NCI-H2227 (cell line): ENCODE results near the gene ESF1.
A peak's percentile ranks its signal among the peaks of the same experiment; 100 is the strongest.
"Not testable (repeated sequence)": the region's sequence is repeated elsewhere in the genome, so short reads cannot be mapped to it uniquely, and the experiment has no call there.

Source experiments
- DNase-seq: peaks from one replicate; lab custom pipeline; 2025; ENCODE audit not compliant: unreplicated experiment; lab: John Stamatoyannopoulos, UW

ESF1 gene

GRCh38 chr20:13788167-13788834, 3.6 kb upstream of the ESF1 start:
- peak; percentile 60 for DNase-seq

GRCh38 chr20:13786143-13786828, 1.6 kb upstream of the ESF1 start:
- no peak for DNase-seq

GRCh38 chr20:13784271-13784892, 337 bp downstream of the ESF1 start:
- no peak for DNase-seq

- no peak for DNase-seq
These were observed 1.2 kb downstream of the ESF1 start for GRCh38 chr20:13783528-13783927.

- no peak for DNase-seq
These were observed 5.9 kb downstream of the ESF1 start for GRCh38 chr20:13778827-13779226.

- no peak for DNase-seq
These were observed 7.5 kb downstream of the ESF1 start for GRCh38 chr20:13777171-13777601.

GRCh38 chr20:13775867-13776266, 8.9 kb downstream of the ESF1 start:
- no peak for DNase-seq

- no peak for DNase-seq
These were observed 12.2 kb downstream of the ESF1 start for GRCh38 chr20:13772529-13772928.

- peak; percentile 58 for DNase-seq
These were observed 12.8 kb downstream of the ESF1 start for GRCh38 chr20:13771853-13772453.

GRCh38 chr20:13770141-13770540, 14.6 kb downstream of the ESF1 start:
- no peak for DNase-seq

GRCh38 chr20:13765868-13766416, 18.8 kb downstream of the ESF1 start:
- DNase-seq, result no peak

GRCh38 chr20:13765299-13765698, 19.4 kb downstream of the ESF1 start:
- DNase-seq, result no peak

GRCh38 chr20:13760451-13760946, 24.2 kb downstream of the ESF1 start:
- not testable (repeated sequence) for DNase-seq

- DNase-seq, result no peak
These were observed 25.8 kb downstream of the ESF1 start for GRCh38 chr20:13758884-13759283.

- DNase-seq, result no peak
These were observed 28.2 kb downstream of the ESF1 start for GRCh38 chr20:13756551-13756950.

- DNase-seq, result no peak
These were observed 28.9 kb downstream of the ESF1 start for GRCh38 chr20:13755809-13756208.

- DNase-seq, result no peak
These were observed 31.2 kb downstream of the ESF1 start for GRCh38 chr20:13753436-13754036.

GRCh38 chr20:13749811-13750210, 34.9 kb downstream of the ESF1 start:
- no peak for DNase-seq

GRCh38 chr20:13745784-13746183, 38.9 kb downstream of the ESF1 start:
- no peak for DNase-seq

- no peak for DNase-seq
These were observed 40.4 kb downstream of the ESF1 start for GRCh38 chr20:13744352-13744751.

- no peak for DNase-seq
These were observed 42.8 kb downstream of the ESF1 start for GRCh38 chr20:13741879-13742278.
